Measurements from ENCODE around the gene PDCD1LG2.
A peak's percentile ranks its signal among the peaks of the same experiment; 100 is the strongest.

The PDCD1LG2 gene

GRCh38 chr9:5543875-5544702 is 33.8 kb downstream of the PDCD1LG2 start:
- Histone ChIP-seq H2AFZ (ENCODE audit: low read length) (0 out of 2 replicates have a peak overlapping the region, but pooled peaks have one; percentile 28), H3K4me3 (ENCODE audit: low read length, poor library complexity, severe bottlenecking) (no peak overlapping the region), H3K27me3 (ENCODE audit: insufficient read depth, low read length, poor library complexity, severe bottlenecking) (no peaks in the 10 kb centered on the region), H3K79me2 (ENCODE audit: insufficient read depth, low read length) (no peaks in the 10 kb centered on the region), H4K20me1 (ENCODE audit: insufficient read depth, low read length, poor library complexity, severe bottlenecking) (no peaks in the 10 kb centered on the region), H3F3A (ENCODE audit: low read depth) (no peaks in the 10 kb centered on the region), H3K9me2 (replicated peaks; ENCODE audit: low read depth, low read length) (no peaks in the 10 kb centered on the region), H3K9me3 (ENCODE audit: insufficient read depth, low read depth, low read length) (no peaks in the 10 kb centered on the region), H3K36me3 (ENCODE audit: insufficient read depth, low read length) (no peaks in the 10 kb centered on the region), H3K4me1 (ENCODE audit: insufficient read depth, low read length, poor library complexity, severe bottlenecking) (peaks cover 11% of the 10 kb centered on the region), H3K4me2 (ENCODE audit: low read depth, low read length, poor library complexity, severe bottlenecking) (no peak overlapping the region), H3K9ac (ENCODE audit: low read depth, low read length, poor library complexity, severe bottlenecking) (no peak overlapping the region)
- TF ChIP-seq CTCF (conservative IDR thresholded peaks at IDR 0.05; ENCODE audit: low read length) (no peak), EZH2phosphoT487 (IDR thresholded peaks at IDR 0.05; ENCODE audit: borderline replicate concordance) (no peak)

DNA sequence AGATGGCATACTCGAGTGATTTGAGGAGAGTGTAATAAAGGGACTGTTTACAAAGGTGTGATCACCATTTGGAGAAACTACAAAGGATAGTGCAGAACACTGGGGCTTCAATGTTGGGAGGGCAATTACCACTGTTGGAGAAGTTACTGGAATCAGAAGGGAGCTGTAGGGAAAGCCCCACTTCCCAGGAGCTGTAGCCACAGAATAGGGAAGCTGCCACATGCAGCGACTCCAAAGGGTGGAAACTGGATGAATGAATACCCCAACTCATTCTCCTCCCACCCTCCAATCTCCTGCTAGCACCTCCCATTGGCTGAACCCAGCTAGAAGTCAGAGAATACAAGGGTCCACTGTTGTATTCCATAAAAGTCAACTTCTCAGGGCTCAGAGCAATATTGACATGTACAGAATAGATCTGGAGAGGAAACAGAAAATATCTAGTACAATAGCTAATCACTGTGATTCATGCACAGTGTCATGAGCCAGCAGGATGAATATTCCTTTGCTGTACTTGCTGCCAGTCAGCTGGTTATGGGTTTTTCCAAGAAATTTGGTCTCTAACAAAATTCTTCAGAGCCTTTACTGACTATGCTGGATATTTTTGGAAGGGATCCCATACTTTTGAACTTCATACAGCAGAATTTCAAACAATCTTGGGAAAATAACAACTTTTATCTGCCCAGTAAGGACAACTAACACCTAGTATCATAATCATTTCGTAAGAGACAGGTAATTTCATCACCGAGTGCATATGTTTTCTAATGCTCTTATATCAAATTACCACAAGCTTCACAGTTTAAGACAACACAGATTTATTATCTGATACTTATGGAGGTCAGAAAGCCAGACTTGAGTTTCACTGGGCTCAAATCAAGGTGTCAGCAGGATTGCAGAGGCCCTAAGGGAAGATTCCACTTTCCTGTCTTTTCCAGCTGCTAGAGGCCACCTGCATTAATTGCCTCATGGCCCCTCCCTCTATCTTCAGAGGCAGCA is 39.6 kb downstream of the PDCD1LG2 start:
- no peak overlapping the region for H3K4me2 ChIP-seq (ENCODE audit: low read depth, low read length, poor library complexity, severe bottlenecking)
- TF ChIP-seq CTCF (conservative IDR thresholded peaks at IDR 0.05; ENCODE audit: low read length): no peak
- H4K20me1 ChIP-seq (ENCODE audit: insufficient read depth, low read length, poor library complexity, severe bottlenecking): no peaks in the 10 kb centered on the region
- H3F3A ChIP-seq (ENCODE audit: low read depth): no peaks in the 10 kb centered on the region
- H2AFZ ChIP-seq (ENCODE audit: low read length): no peak overlapping the region
- no peaks in the 10 kb centered on the region for H3K27me3 ChIP-seq (ENCODE audit: insufficient read depth, low read length, poor library complexity, severe bottlenecking)
- H3K9me2 ChIP-seq (replicated peaks; ENCODE audit: low read depth, low read length): no peaks in the 10 kb centered on the region
- H3K79me2 ChIP-seq (ENCODE audit: insufficient read depth, low read length): no peaks in the 10 kb centered on the region
- no peaks in the 10 kb centered on the region for H3K4me1 ChIP-seq (ENCODE audit: insufficient read depth, low read length, poor library complexity, severe bottlenecking)
- no peak overlapping the region for H3K9ac ChIP-seq (ENCODE audit: low read depth, low read length, poor library complexity, severe bottlenecking)
- no peaks in the 10 kb centered on the region for H3K9me3 ChIP-seq (ENCODE audit: insufficient read depth, low read depth, low read length)
- no peak overlapping the region for H3K4me3 ChIP-seq (ENCODE audit: low read length, poor library complexity, severe bottlenecking)
- H3K36me3 ChIP-seq (ENCODE audit: insufficient read depth, low read length): no peaks in the 10 kb centered on the region

DNA sequence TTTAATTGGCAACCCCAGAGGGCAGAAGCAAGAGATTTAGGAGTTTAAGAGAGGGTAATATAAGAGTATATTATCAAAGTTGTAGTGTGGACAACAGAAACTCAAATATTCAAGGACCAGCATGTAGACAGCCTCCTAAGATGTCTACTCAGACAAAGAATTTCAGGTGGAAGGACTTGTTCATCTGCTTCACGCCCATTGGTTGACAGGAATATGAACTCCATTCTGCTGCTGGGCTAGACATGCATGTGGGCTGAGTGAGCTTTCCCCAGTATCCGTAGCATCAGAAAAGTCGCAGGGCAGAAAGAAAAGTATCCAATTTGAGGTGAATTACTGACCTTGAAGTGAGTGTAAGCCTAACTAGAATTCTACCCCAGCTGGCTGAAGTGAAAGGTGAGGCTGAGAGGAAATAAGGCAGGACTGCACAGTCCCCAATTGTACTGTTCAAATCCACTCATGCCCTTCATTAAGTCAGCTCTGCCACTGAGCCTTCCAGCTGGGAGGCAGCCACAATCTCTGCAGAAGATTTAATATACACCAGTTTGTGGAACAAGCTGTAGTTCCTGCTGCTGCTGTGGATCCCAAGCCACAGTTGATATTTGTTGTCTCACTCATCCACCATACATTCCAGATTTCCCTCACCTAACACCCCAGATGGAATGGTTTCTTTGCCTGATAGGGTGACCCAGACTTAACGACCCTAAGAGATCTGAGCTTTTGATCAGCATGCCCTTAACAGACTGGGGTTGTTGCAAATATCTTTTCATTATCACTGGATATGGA is 41.2 kb downstream of the PDCD1LG2 start:
- Histone ChIP-seq H3K79me2 (ENCODE audit: insufficient read depth, low read length) (no peaks in the 10 kb centered on the region), H3K9me3 (ENCODE audit: insufficient read depth, low read depth, low read length) (no peaks in the 10 kb centered on the region), H3K9ac (ENCODE audit: low read depth, low read length, poor library complexity, severe bottlenecking) (no peak overlapping the region), H3K9me2 (replicated peaks; ENCODE audit: low read depth, low read length) (no peaks in the 10 kb centered on the region), H3K27me3 (ENCODE audit: insufficient read depth, low read length, poor library complexity, severe bottlenecking) (no peaks in the 10 kb centered on the region), H3K4me3 (ENCODE audit: low read length, poor library complexity, severe bottlenecking) (no peak overlapping the region), H3K36me3 (ENCODE audit: insufficient read depth, low read length) (no peaks in the 10 kb centered on the region), H3K4me2 (ENCODE audit: low read depth, low read length, poor library complexity, severe bottlenecking) (no peak overlapping the region), H4K20me1 (ENCODE audit: insufficient read depth, low read length, poor library complexity, severe bottlenecking) (no peaks in the 10 kb centered on the region), H3K4me1 (ENCODE audit: insufficient read depth, low read length, poor library complexity, severe bottlenecking) (no peaks in the 10 kb centered on the region), H3F3A (ENCODE audit: low read depth) (no peaks in the 10 kb centered on the region), H2AFZ (ENCODE audit: low read length) (no peak overlapping the region)
- no peak for TF ChIP-seq EZH2phosphoT487 (IDR thresholded peaks at IDR 0.05; ENCODE audit: borderline replicate concordance)
- TF ChIP-seq CTCF (conservative IDR thresholded peaks at IDR 0.05; ENCODE audit: low read length): no peak
